PFSK-1 (cell line): ENCODE data around the gene CDC42EP4.

Experiments
- FOXP2 ChIP-seq: optimal IDR thresholded peaks from 2 replicates; pipeline ENCODE3; 2011; ENCODE audit warnings: borderline replicate concordance, control low read depth, inconsistent platforms; ENCODE audit not compliant: insufficient read depth; ENCODE audit errors: extremely low read length, extremely low read depth
- POLR2AphosphoS5 ChIP-seq: IDR thresholded peaks from 2 replicates; pipeline ENCODE4 v1.6.1; 2012; ENCODE audit warnings: low read depth, mild to moderate bottlenecking, control low read depth, low read length, moderate library complexity
- SIN3A ChIP-seq: IDR thresholded peaks from 2 replicates; pipeline ENCODE4 v1.6.1; 2012; ENCODE audit warnings: mild to moderate bottlenecking, low read length, moderate library complexity, borderline replicate concordance; ENCODE audit not compliant: insufficient read depth
- TAF1 ChIP-seq: IDR thresholded peaks from 2 replicates; pipeline ENCODE4 v1.6.1; 2012; ENCODE audit warnings: low read length, control low read depth, borderline replicate concordance; ENCODE audit not compliant: insufficient read depth
- TF ChIP-seq, protein P1 (sequence below), 2 experiments: IDR thresholded peaks; 2 replicates each; pipeline versions ENCODE4 v1.6.1 to v1.8.0; 2011 to 2012; ENCODE audit warnings: low read depth in 2 of 2, low read length in 2 of 2, control low read depth in 1 of 2, inconsistent platforms in 1 of 2, mild to moderate bottlenecking in 1 of 2, moderate library complexity in 1 of 2; ENCODE audit not compliant: insufficient read depth in 1 of 2

DNA sequence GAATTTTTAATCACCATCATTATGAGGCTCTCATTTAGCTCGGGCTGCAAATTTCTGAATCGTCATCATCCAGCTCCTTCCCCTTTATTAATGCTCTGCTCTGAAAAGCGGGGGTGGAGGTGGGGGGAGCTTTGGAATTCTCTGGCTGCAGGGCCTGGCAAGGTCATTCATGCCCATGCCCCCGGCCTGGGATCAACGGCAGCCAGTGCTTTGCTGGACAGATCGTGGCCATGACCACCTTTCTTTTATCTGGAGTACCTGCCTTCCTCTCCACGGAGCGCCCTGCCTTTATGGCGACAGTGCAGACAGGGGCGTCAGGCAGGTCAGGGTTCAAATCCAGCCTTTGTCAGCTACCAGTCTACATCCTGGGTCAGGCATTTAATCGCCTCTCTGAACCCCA is 45.0 kb downstream of the CDC42EP4 start:
- no peak for TF ChIP-seq TAF1
- TF ChIP-seq, protein P1, sequence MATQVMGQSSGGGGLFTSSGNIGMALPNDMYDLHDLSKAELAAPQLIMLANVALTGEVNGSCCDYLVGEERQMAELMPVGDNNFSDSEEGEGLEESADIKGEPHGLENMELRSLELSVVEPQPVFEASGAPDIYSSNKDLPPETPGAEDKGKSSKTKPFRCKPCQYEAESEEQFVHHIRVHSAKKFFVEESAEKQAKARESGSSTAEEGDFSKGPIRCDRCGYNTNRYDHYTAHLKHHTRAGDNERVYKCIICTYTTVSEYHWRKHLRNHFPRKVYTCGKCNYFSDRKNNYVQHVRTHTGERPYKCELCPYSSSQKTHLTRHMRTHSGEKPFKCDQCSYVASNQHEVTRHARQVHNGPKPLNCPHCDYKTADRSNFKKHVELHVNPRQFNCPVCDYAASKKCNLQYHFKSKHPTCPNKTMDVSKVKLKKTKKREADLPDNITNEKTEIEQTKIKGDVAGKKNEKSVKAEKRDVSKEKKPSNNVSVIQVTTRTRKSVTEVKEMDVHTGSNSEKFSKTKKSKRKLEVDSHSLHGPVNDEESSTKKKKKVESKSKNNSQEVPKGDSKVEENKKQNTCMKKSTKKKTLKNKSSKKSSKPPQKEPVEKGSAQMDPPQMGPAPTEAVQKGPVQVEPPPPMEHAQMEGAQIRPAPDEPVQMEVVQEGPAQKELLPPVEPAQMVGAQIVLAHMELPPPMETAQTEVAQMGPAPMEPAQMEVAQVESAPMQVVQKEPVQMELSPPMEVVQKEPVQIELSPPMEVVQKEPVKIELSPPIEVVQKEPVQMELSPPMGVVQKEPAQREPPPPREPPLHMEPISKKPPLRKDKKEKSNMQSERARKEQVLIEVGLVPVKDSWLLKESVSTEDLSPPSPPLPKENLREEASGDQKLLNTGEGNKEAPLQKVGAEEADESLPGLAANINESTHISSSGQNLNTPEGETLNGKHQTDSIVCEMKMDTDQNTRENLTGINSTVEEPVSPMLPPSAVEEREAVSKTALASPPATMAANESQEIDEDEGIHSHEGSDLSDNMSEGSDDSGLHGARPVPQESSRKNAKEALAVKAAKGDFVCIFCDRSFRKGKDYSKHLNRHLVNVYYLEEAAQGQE (IDR thresholded peaks at IDR 0.05; ENCODE audit: insufficient read depth in 1 of 2, low read depth in 2 of 2, low read length in 2 of 2), result no peak
- TF ChIP-seq SIN3A, result no peak
- no peak for TF ChIP-seq POLR2AphosphoS5
- no peak for TF ChIP-seq FOXP2
